GM18861 (cell line): ENCODE measurements around the gene CSNK1D.
"Not testable (repeated sequence)": the region's sequence is repeated elsewhere in the genome, so short reads cannot be mapped to it uniquely, and the experiment has no call there.

Source experiments
- ATAC-seq: cut with Tn5 transposase; IDR thresholded peaks from one replicate; pipeline ENCODE4 v1.9.1; 2021; ENCODE audit not compliant: unreplicated experiment

CSNK1D gene

GRCh38 chr17:82275326-82275725, 1.8 kb upstream of the CSNK1D start:
- ATAC-seq: no peak

- ATAC-seq: no peak
These were observed 877 bp upstream of the CSNK1D start for GRCh38 chr17:82274134-82275020.

GRCh38 chr17:82272495-82273326, 789 bp downstream of the CSNK1D start:
- no peak for ATAC-seq

GRCh38 chr17:82271401-82271800, 2.1 kb downstream of the CSNK1D start:
- no peak for ATAC-seq

GRCh38 chr17:82270651-82271050, 2.8 kb downstream of the CSNK1D start:
- ATAC-seq: no peak

GRCh38 chr17:82269882-82270500, 3.5 kb downstream of the CSNK1D start:
- ATAC-seq: no peak

GRCh38 chr17:82269138-82269881, 4.2 kb downstream of the CSNK1D start:
- no peak for ATAC-seq

GRCh38 chr17:82267575-82268379, 5.7 kb downstream of the CSNK1D start:
- no peak for ATAC-seq

- ATAC-seq: no peak
These were observed 7.4 kb downstream of the CSNK1D start for GRCh38 chr17:82266142-82266541.

- no peak for ATAC-seq
These were observed 9.9 kb downstream of the CSNK1D start for GRCh38 chr17:82263641-82264040.

- ATAC-seq: no peak
These were observed 11.2 kb downstream of the CSNK1D start for GRCh38 chr17:82262344-82262743.

GRCh38 chr17:82259972-82260961, 13.2 kb downstream of the CSNK1D start:
- ATAC-seq: not testable (repeated sequence)

GRCh38 chr17:82258555-82258954, 14.9 kb downstream of the CSNK1D start:
- ATAC-seq: no peak

GRCh38 chr17:82257473-82257872, 16.0 kb downstream of the CSNK1D start:
- ATAC-seq: no peak

GRCh38 chr17:82256242-82256885, 17.1 kb downstream of the CSNK1D start:
- no peak for ATAC-seq

GRCh38 chr17:82255402-82255972, 18.0 kb downstream of the CSNK1D start:
- no peak for ATAC-seq

GRCh38 chr17:82254746-82255145, 18.8 kb downstream of the CSNK1D start:
- not testable (repeated sequence) for ATAC-seq

- not testable (repeated sequence) for ATAC-seq
These were observed 19.4 kb downstream of the CSNK1D start for GRCh38 chr17:82254096-82254495.
